PFSK-1 (cell line): ENCODE results near the gene OR52N5.

Experiments
- FOXP2 ChIP-seq: optimal IDR thresholded peaks from 2 replicates; pipeline ENCODE3; 2011; ENCODE audit warnings: borderline replicate concordance, control low read depth, inconsistent platforms; ENCODE audit not compliant: insufficient read depth; ENCODE audit errors: extremely low read length, extremely low read depth
- POLR2AphosphoS5 ChIP-seq: IDR thresholded peaks from 2 replicates; pipeline ENCODE4 v1.6.1; 2012; ENCODE audit warnings: low read depth, mild to moderate bottlenecking, control low read depth, low read length, moderate library complexity
- SIN3A ChIP-seq: IDR thresholded peaks from 2 replicates; pipeline ENCODE4 v1.6.1; 2012; ENCODE audit warnings: mild to moderate bottlenecking, low read length, moderate library complexity, borderline replicate concordance; ENCODE audit not compliant: insufficient read depth
- TAF1 ChIP-seq: IDR thresholded peaks from 2 replicates; pipeline ENCODE4 v1.6.1; 2012; ENCODE audit warnings: low read length, control low read depth, borderline replicate concordance; ENCODE audit not compliant: insufficient read depth
- TF ChIP-seq, protein P1 (sequence below), 2 experiments: IDR thresholded peaks; 2 replicates each; pipeline versions ENCODE4 v1.6.1 to v1.8.0; 2011 to 2012; ENCODE audit warnings: low read depth in 2 of 2, low read length in 2 of 2, control low read depth in 1 of 2, inconsistent platforms in 1 of 2, mild to moderate bottlenecking in 1 of 2, moderate library complexity in 1 of 2; ENCODE audit not compliant: insufficient read depth in 1 of 2

Gene OR52N5

DNA sequence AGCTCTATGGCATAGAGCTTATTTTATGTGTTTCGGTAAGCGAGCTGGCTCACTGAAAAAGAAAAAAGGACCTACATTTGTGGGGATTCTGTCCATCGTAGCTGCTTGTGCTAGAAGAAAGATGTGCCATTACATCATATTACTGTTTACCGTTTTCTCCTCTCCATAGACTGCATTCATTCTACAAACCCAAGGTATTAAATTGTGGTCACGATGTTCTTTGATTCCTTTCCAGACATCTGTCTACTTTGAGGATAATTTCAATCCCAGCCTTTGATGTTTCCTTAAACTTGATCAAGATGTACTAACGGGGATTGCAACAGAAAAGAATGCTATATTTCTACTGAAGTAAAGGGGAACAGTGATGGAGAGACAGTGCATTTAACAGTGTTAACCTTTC is 13.4 kb upstream of the OR52N5 start:
- TF ChIP-seq, protein P1, sequence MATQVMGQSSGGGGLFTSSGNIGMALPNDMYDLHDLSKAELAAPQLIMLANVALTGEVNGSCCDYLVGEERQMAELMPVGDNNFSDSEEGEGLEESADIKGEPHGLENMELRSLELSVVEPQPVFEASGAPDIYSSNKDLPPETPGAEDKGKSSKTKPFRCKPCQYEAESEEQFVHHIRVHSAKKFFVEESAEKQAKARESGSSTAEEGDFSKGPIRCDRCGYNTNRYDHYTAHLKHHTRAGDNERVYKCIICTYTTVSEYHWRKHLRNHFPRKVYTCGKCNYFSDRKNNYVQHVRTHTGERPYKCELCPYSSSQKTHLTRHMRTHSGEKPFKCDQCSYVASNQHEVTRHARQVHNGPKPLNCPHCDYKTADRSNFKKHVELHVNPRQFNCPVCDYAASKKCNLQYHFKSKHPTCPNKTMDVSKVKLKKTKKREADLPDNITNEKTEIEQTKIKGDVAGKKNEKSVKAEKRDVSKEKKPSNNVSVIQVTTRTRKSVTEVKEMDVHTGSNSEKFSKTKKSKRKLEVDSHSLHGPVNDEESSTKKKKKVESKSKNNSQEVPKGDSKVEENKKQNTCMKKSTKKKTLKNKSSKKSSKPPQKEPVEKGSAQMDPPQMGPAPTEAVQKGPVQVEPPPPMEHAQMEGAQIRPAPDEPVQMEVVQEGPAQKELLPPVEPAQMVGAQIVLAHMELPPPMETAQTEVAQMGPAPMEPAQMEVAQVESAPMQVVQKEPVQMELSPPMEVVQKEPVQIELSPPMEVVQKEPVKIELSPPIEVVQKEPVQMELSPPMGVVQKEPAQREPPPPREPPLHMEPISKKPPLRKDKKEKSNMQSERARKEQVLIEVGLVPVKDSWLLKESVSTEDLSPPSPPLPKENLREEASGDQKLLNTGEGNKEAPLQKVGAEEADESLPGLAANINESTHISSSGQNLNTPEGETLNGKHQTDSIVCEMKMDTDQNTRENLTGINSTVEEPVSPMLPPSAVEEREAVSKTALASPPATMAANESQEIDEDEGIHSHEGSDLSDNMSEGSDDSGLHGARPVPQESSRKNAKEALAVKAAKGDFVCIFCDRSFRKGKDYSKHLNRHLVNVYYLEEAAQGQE (IDR thresholded peaks at IDR 0.05; ENCODE audit: insufficient read depth in 1 of 2, low read depth in 2 of 2, low read length in 2 of 2) = no peak
- TF ChIP-seq SIN3A (no peak), TAF1 (no peak), POLR2AphosphoS5 (no peak)

DNA sequence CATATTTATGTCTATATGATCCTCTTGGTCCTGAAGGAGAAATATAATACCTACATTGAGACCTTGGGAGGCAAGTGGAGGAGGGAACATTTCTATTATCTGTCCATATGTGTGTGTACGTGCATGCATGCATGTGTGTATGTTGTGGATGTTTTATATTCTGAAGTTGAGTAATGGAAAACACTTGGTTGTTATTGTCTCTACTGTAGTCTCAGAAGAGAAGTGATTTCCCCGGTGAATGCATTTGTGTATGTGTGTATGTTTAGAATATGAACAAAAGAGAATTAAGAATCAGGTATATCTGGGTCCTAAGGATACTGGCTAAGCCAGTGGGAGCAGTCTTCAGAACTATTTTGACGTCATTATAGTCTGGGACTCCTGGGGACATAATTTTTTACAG is 8.0 kb upstream of the OR52N5 start, which contains the start of gene OR52N1:
Gene OR52N1, minus strand, starts transcription at position 101 of the 400 bp plus-strand sequence. CDS start 2,449 bp downstream, outside the sequence.
- TF ChIP-seq, protein P1 (IDR thresholded peaks at IDR 0.05; ENCODE audit: insufficient read depth in 1 of 2, low read depth in 2 of 2, low read length in 2 of 2) = no peak

DNA sequence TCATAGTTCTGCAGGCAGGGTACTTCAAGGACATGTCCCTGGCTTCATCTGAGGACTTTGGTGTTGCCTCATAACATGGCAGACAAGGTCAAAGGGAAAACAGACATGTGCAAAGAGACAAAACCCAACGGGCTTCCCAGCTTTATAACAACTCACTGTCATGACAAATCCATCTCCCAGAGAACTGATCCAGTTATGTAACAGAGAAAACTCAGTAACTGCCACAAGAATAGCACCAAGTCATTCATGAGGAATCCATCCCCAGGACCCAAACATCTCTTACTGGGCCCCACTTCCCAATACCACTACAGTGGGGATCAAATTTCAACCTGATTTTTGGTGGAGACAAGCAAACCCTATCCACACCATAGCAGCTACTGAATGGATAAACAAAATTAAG is 16.1 kb downstream of the OR52N5 start:
- no peak for TF ChIP-seq POLR2AphosphoS5
- no peak for TF ChIP-seq SIN3A
- TF ChIP-seq, protein P1 (IDR thresholded peaks at IDR 0.05; ENCODE audit: insufficient read depth in 1 of 2, low read depth in 2 of 2, low read length in 2 of 2) = no peak
- TF ChIP-seq FOXP2 = no peak
- TF ChIP-seq TAF1 = no peak

DNA sequence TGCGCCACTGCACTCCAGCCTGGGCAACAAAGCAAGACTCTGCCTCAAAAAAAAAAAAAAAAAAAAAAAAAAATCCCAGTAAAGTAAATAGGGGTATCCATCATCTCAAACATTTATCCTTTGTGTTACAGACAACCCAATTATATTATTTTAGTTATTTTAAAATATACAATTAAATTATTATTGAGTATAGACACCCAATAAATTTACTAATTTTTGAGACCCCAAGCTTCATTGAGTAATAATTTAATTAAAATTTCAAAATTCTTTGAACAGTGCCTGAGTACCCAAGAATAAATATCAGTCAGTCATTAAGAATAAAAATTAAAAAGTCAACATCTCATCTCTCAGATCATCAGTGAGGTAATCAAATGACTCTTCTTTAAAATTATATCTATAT is 29.2 kb downstream of the OR52N5 start, which contains the start of gene OR52N4:
Gene OR52N4, plus strand, starts transcription at position 301 of the 400 bp plus-strand sequence. CDS start 498 bp downstream, outside the sequence.
- TF ChIP-seq FOXP2 (no peak), TAF1 (no peak), SIN3A (no peak), POLR2AphosphoS5 (no peak)
- TF ChIP-seq, protein P1 (IDR thresholded peaks at IDR 0.05; ENCODE audit: insufficient read depth in 1 of 2, low read depth in 2 of 2, low read length in 2 of 2) = no peak

DNA sequence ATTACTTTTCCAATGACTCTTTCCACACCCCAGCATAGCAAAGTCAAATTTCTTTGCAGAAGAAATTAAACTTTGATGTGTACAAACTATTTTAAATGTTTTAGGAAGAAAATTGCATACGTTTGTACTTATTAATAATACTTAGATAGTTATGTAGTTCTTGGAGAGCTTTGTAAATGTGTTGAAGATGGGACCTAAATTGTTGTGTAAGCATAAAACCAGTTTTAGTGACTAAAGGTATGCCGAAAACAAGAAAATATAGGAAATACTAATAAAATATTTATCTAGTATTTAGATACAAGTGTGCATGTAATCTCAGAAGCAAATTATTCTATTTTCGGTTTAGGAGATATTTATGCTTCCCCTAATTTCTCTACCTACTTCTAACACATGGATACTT is 33.3 kb downstream of the OR52N5 start:
- TF ChIP-seq TAF1 = no peak
- no peak for TF ChIP-seq SIN3A
- no peak for TF ChIP-seq POLR2AphosphoS5
- no peak for TF ChIP-seq FOXP2
- TF ChIP-seq, protein P1 (IDR thresholded peaks at IDR 0.05; ENCODE audit: insufficient read depth in 1 of 2, low read depth in 2 of 2, low read length in 2 of 2) = no peak
